Suprapubic skin (tissue), 4 donors: ENCODE results near the gene FAM149A. TPM values are rescaled to one million over a fixed set of nuclear protein-coding genes. Genes with fewer than 3 reads are reported as not detected.

Experiments used
- DNase-seq, 2 donors: peaks; one replicate each; pipeline ENCODE4 v3.0.0-alpha.2; 2019; ENCODE audit warnings: low spot score in 2 of 2
- H3K27ac ChIP-seq: fragments of 200-600 bp; sonication (generic); one replicate; pipeline ENCODE4 v1.5.1; 2019
- H3K27me3 ChIP-seq: fragments of 200-600 bp; sonication (generic); one replicate; pipeline ENCODE4 v1.5.1; 2019
- H3K36me3 ChIP-seq: fragments of 200-600 bp; sonication (generic); one replicate; pipeline ENCODE4 v1.5.1; 2019
- H3K4me1 ChIP-seq: fragments of 200-600 bp; sonication (generic); one replicate; pipeline ENCODE4 v1.5.1; 2019
- H3K4me3 ChIP-seq: fragments of 200-600 bp; sonication (generic); one replicate; pipeline ENCODE4 v1.5.1; 2019; ENCODE audit warnings: mild to moderate bottlenecking
- H3K9me3 ChIP-seq: fragments of 200-600 bp; sonication (generic); one replicate; pipeline ENCODE4 v1.5.1; 2019
- EP300 ChIP-seq: sonication (generic); formaldehyde crosslinking; IDR thresholded peaks from one replicate; pipeline ENCODE4 v1.6.1; 2017; ENCODE audit warnings: antibody characterized with exemption
- POLR2A ChIP-seq, 2 donors: fragments of 450-650 bp; IDR thresholded peaks; one replicate each; pipeline ENCODE4 v1.6.1; 2017; ENCODE audit warnings: antibody characterized with exemption in 2 of 2, mild to moderate bottlenecking in 2 of 2, moderate library complexity in 2 of 2
- POLR2AphosphoS5 ChIP-seq, 3 donors: sonication (generic); formaldehyde crosslinking; IDR thresholded peaks; one replicate each; pipeline ENCODE4 v1.6.1; 2017; ENCODE audit warnings: antibody characterized with exemption in 3 of 3
- WGBS: methylation state at CpG from one replicate; pipeline ENCODE4 v1.1.5; 2018; 5-methylcytosine and 5-hydroxymethylcytosine counted together
- total RNA-seq, 4 donors: library from RNA; depleted of rRNA; stranded (reverse); fragments of >200 nt; gene quantifications; one replicate each; pipeline ENCODE4 v1.1.0, GENCODE V29; 2016
- TF ChIP-seq, protein P1 (sequence below), 2 donors: fragments of 200-600 bp in 1 of 2; fragments of 450-650 bp in 1 of 2; sonication (generic) in 1 of 2; IDR thresholded peaks; one replicate each; pipeline ENCODE4 v1.5.1; 2016 to 2019; ENCODE audit warnings: antibody characterized with exemption in 2 of 2, mild to moderate bottlenecking in 1 of 2, moderate library complexity in 1 of 2

FAM149A gene
- total RNA-seq, 4 donors from 2014 or later = 2.9 to 4.3 (median 3.8) TPM

DNA sequence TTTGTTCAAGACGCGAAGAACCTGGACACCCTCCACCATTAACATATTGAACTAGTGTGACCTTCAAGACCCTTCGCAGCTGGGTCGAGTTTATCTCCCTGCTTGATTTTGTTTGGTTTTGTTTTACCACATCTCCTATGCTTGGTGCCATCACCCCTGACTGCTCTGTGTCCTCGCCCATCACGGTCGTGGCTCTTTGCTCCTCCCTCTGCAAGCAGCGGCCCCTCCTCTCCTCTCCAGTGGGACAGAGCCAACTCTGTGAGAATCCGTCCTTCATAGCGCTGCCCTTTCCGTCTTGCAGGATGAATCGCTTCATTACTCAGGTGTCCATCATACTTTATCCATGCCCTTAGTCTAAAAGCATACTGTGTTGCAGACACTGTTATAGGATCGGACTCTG, 9.1 kb upstream of the FAM149A start:
- no peak for DNase-seq
- H3K4me3 ChIP-seq = no peak overlapping the region
- 76% methylated on average over 13 of the region's 13 CpGs for WGBS
- no peaks in the 10 kb centered on the region for H3K4me1 ChIP-seq
- no peaks in the 10 kb centered on the region for H3K9me3 ChIP-seq
- no peaks in the 10 kb centered on the region for H3K36me3 ChIP-seq
- no peak for TF ChIP-seq POLR2AphosphoS5 (IDR thresholded peaks at IDR 0.05)
- TF ChIP-seq, protein P1, sequence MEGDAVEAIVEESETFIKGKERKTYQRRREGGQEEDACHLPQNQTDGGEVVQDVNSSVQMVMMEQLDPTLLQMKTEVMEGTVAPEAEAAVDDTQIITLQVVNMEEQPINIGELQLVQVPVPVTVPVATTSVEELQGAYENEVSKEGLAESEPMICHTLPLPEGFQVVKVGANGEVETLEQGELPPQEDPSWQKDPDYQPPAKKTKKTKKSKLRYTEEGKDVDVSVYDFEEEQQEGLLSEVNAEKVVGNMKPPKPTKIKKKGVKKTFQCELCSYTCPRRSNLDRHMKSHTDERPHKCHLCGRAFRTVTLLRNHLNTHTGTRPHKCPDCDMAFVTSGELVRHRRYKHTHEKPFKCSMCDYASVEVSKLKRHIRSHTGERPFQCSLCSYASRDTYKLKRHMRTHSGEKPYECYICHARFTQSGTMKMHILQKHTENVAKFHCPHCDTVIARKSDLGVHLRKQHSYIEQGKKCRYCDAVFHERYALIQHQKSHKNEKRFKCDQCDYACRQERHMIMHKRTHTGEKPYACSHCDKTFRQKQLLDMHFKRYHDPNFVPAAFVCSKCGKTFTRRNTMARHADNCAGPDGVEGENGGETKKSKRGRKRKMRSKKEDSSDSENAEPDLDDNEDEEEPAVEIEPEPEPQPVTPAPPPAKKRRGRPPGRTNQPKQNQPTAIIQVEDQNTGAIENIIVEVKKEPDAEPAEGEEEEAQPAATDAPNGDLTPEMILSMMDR (IDR thresholded peaks at IDR 0.05) = no peak
- H3K27ac ChIP-seq = no peak overlapping the region
- no peaks in the 10 kb centered on the region for H3K27me3 ChIP-seq

DNA sequence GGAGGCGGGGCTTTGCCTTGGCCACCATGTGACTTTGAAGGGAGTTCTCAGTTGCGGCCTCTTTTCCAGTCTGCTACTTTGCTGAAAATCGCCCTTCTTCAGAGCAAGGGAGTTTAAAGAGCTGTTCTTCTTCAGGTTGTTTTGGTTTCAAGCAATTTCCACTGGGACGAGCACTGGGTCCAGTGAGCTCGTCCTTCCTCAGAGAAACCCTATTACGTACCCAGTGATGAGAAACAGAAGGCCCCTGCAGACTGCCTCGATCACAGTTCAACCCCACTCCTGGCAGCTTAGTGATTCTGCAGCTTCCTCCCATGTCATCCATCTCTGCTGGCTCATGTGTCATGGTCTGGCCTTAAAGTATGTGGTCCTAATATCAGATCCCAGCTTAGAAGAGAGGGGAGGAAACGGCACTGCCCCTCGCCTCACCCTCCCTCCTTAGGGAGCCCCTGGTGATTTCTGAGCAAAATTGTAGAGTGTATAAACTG, 7.8 kb upstream of the FAM149A start:
- Histone ChIP-seq H3K36me3 (no peaks in the 10 kb centered on the region), H3K9me3 (no peaks in the 10 kb centered on the region), H3K27me3 (no peaks in the 10 kb centered on the region), H3K4me3 (no peak overlapping the region), H3K27ac (no peak overlapping the region), H3K4me1 (no peaks in the 10 kb centered on the region)
- TF ChIP-seq POLR2AphosphoS5 (IDR thresholded peaks at IDR 0.05) = no peak
- no peak for TF ChIP-seq EP300
- TF ChIP-seq, protein P1 (IDR thresholded peaks at IDR 0.05) = no peak
- no peak for TF ChIP-seq POLR2A (IDR thresholded peaks at IDR 0.05)
- 78% methylated on average over 9 of the region's 9 CpGs for WGBS
- DNase-seq = no peak

DNA sequence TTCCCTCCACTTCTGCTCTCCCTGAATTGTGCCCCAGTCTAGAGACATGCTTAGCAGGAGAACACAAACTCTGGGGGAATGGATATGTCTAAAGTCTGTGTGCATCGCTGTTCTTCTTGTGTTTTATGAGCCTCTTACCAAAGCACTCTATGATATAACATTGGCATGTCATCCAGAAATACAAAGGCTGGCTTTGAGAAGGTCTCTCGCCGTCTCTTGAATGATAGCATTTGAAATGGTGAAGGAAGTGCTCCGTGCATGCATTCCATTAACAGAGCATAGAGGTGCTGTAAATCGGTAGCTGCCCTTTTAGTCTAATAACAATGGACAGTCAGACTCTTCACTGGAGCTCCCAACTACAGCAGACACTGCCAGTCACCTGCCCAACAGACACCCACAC, 7.1 kb upstream of the FAM149A start:
- H3K36me3 ChIP-seq = no peaks in the 10 kb centered on the region
- H3K4me3 ChIP-seq = no peak overlapping the region
- no peaks in the 10 kb centered on the region for H3K27me3 ChIP-seq
- DNase-seq = no peak
- H3K27ac ChIP-seq = no peak overlapping the region
- TF ChIP-seq POLR2AphosphoS5 (IDR thresholded peaks at IDR 0.05) (no peak), POLR2A (IDR thresholded peaks at IDR 0.05) (no peak)
- H3K9me3 ChIP-seq = no peaks in the 10 kb centered on the region
- H3K4me1 ChIP-seq = no peaks in the 10 kb centered on the region
- 69% methylated on average over 5 of the region's 5 CpGs for WGBS

DNA sequence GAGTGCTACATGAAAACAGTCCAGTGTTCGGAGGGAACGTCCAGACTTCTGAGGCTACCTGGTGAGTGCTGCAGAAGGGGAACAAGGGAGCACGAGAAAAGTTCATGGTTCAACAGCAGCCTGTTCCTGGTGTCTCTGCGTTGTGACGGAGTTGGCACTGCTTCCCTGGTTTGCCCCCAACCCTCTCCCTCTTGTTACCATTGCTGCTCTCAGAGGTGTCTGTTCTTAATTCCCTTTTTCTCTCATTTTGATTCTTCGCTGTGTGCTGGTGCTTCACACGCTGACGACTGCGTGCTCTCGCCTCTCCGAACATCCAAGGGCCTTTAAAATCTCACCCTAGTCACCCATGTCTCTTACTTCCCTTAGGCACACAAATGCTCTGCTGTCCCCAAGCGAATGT, 1.6 kb upstream of the FAM149A start:
- TF ChIP-seq, protein P1 (IDR thresholded peaks at IDR 0.05) = no peak
- TF ChIP-seq POLR2A (IDR thresholded peaks at IDR 0.05) (no peak), POLR2AphosphoS5 (IDR thresholded peaks at IDR 0.05) (no peak), EP300 (no peak)
- WGBS = 94% methylated on average over 12 of the region's 12 CpGs
- H3K27ac ChIP-seq = no peak overlapping the region
- H3K36me3 ChIP-seq = no peaks in the 10 kb centered on the region
- no peak overlapping the region for H3K4me3 ChIP-seq
- H3K9me3 ChIP-seq = no peaks in the 10 kb centered on the region
- peaks cover 16% of the 10 kb centered on the region for H3K4me1 ChIP-seq
- H3K27me3 ChIP-seq = peaks cover 8% of the 10 kb centered on the region
- DNase-seq = no peak

DNA sequence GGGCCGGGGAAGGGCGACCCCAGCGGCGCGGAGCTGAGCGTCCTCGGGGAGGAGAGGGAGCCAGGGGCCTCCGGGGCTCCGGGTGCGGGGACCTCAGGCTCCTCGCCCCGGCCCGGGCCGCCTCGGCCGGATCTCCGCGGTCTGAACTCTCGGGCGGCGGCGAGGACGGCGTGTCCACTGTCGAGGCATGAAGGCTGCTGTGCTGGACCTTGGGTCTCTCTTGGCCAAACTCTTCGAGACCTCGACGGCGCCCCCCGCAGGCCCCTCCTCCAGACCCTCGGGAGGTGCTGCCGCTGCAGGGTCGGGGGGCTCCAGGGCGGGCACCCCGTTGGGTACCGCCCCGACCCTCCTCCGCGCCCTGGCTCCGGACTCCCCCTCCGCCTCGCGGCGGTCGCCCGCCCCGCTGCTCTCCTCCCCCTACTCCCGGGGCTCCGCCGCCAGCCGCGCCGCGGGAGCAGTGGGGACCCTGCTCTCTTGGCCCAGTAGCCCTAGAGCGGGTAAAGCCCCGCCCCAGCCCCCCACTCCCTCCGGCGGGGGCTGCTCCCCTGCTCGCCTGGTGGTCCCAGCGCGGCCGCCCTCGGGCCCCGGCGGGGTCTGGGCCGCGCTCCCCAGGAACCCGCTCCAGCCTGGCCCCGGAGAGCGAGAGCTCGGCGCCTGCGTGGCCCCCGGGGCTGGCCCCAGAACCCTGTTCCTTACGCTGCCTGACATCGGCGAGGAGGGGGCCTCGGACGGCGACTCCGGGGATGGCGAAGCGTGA, 564 bp downstream of the FAM149A start:
- H3K27me3 ChIP-seq = peaks cover 8% of the 10 kb centered on the region
- no peak for DNase-seq
- peaks cover 16% of the 10 kb centered on the region for H3K4me1 ChIP-seq
- H3K4me3 ChIP-seq = peak overlapping the region; percentile 65
- H3K27ac ChIP-seq = no peak overlapping the region
- H3K36me3 ChIP-seq = no peaks in the 10 kb centered on the region
- TF ChIP-seq EP300 (no peak), POLR2AphosphoS5 (IDR thresholded peaks at IDR 0.05) (no peak), POLR2A (IDR thresholded peaks at IDR 0.05) (no peak)
- TF ChIP-seq, protein P1 (IDR thresholded peaks at IDR 0.05) = no peak
- 0% methylated on average over 15 of the region's 83 CpGs for WGBS
- no peaks in the 10 kb centered on the region for H3K9me3 ChIP-seq
